Hematopoietic multipotent progenitor cell (in vitro differentiated cells): ENCODE results near the gene RAB34. TPM values are rescaled to one million over a fixed set of nuclear protein-coding genes. Genes with fewer than 3 reads are reported as not detected.
A peak's percentile ranks its signal among the peaks of the same experiment; 100 is the strongest.

Experiments
- DNase-seq, 3 donors: peaks; one replicate each; pipeline ENCODE4 v3.0.0-alpha.2; 2011 to 2015; ENCODE audit warnings: low read depth in 2 of 3, low spot score in 2 of 3
- small RNA-seq: library from RNA; depleted of rRNA; stranded (forward); fragments of <200 nt; gene quantifications from one replicate; pipeline ENCODE3, GENCODE V24; 2012
- total RNA-seq: library from RNA; depleted of rRNA; stranded (reverse); fragments of >200 nt; gene quantifications from one replicate; pipeline ENCODE4 v1.2.3, GENCODE V29; 2012

Gene RAB34
- total RNA-seq, 1 donor: 160 TPM

- no peak for DNase-seq
These were observed 29.2 kb downstream of the RAB34 start for GRCh38 chr17:28688481-28688880.

GRCh38 chr17:28686296-28686695, 31.4 kb downstream of the RAB34 start:
- no peak for DNase-seq

GRCh38 chr17:28685366-28685765, 32.3 kb downstream of the RAB34 start:
- no peak for DNase-seq

GRCh38 chr17:28684963-28685362, 32.7 kb downstream of the RAB34 start:
- no peak for DNase-seq

- no peak for DNase-seq
These were observed 35.0 kb downstream of the RAB34 start for GRCh38 chr17:28682655-28683054.

GRCh38 chr17:28675980-28676379, 41.7 kb downstream of the RAB34 start:
- peak in 2 of 3 donors; percentile 20 to 34 for DNase-seq

- DNase-seq: no peak
These were observed 42.2 kb downstream of the RAB34 start for GRCh38 chr17:28675490-28675889.

GRCh38 chr17:28669918-28670317, 47.8 kb downstream of the RAB34 start:
- DNase-seq: no peak

- no peak for DNase-seq
These were observed 49.8 kb downstream of the RAB34 start for GRCh38 chr17:28667870-28668269.

GRCh38 chr17:28665994-28666393, 51.7 kb downstream of the RAB34 start:
- no peak for DNase-seq

Small RNAs within 50 kb of the gene (small RNA-seq; reads per million reads assigned to genes)
- gene SNORD42A (not detected), gene SNORD42B (9.7 reads per million, percentile 92 among the genes with 10 or more reads in this experiment), gene SNORD4A (not detected), gene SNORD4B (not detected)

Other genes starting within 250 kb of the RAB34 start
- gene SLC13A2, start 244.2 kb downstream of the RAB34 start, total RNA-seq: not detected
- not detected for gene FOXN1, start 211.5 kb downstream of the RAB34 start, total RNA-seq
- gene UNC119, start 165.2 kb downstream of the RAB34 start, total RNA-seq: 12.1 TPM
- 71.6 TPM for gene PIGS, start 146.3 kb downstream of the RAB34 start, total RNA-seq
- gene ALDOC, start 141.0 kb downstream of the RAB34 start, total RNA-seq: 55.5 TPM
- 6.2 TPM for gene SPAG5, start 118.8 kb downstream of the RAB34 start, total RNA-seq
- gene RSKR, start 103.7 kb downstream of the RAB34 start, total RNA-seq: 8.1 TPM
- gene BLTP2, start 72.7 kb downstream of the RAB34 start, total RNA-seq: 142 TPM
- 56.3 TPM for gene SDF2, start 56.0 kb downstream of the RAB34 start, total RNA-seq
- gene SUPT6H, start 55.7 kb downstream of the RAB34 start, total RNA-seq: 61.9 TPM
- gene PROCA1, start 6.0 kb downstream of the RAB34 start, total RNA-seq: 3.5 TPM
- gene RPL23A, start 2.1 kb upstream of the RAB34 start, total RNA-seq: 745 TPM
- 1.1 TPM for gene TLCD1, start 8.4 kb upstream of the RAB34 start, total RNA-seq
- 12.4 TPM for gene NEK8, start 10.9 kb upstream of the RAB34 start, total RNA-seq
- 42.3 TPM for gene TRAF4, start 26.1 kb upstream of the RAB34 start, total RNA-seq
- gene FAM222B, start 124.9 kb upstream of the RAB34 start, total RNA-seq: 19.1 TPM
- 47.4 TPM for gene ERAL1, start 137.1 kb upstream of the RAB34 start, total RNA-seq
- 61.7 TPM for gene FLOT2, start 179.9 kb upstream of the RAB34 start, total RNA-seq
- 30.7 TPM for gene DHRS13, start 185.2 kb upstream of the RAB34 start, total RNA-seq
- gene PHF12, start 233.7 kb upstream of the RAB34 start, total RNA-seq: 87.8 TPM